Peyer's patch (tissue), 4 donors: ENCODE results near the gene NCCRP1. TPM values are rescaled to one million over a fixed set of nuclear protein-coding genes. Genes with fewer than 3 reads are reported as not detected.

Source experiments
- DNase-seq, 3 donors: peaks; one replicate each; pipeline ENCODE4 v3.0.0-alpha.2; 2017 to 2019
- H3K27ac ChIP-seq, 4 donors: fragments of 200-600 bp; sonication (generic); one replicate each; pipeline ENCODE4 v1.5.1; 2016 to 2019
- H3K27me3 ChIP-seq, 2 donors: fragments of 200-600 bp; sonication (generic); one replicate each; pipeline ENCODE4 v1.5.1; 2019
- H3K36me3 ChIP-seq, 3 donors: fragments of 200-600 bp; sonication (generic); one replicate each; pipeline ENCODE4 v1.5.1; 2016 to 2019
- H3K4me1 ChIP-seq, 4 donors: fragments of 200-600 bp; sonication (generic); one replicate each; pipeline ENCODE4 v1.5.1; 2016 to 2019
- H3K4me3 ChIP-seq, 4 donors: fragments of 200-600 bp; sonication (generic); 1 replicate in 3 of 4; 2 replicates in 1 of 4; pipeline ENCODE4 v1.5.1; 2016 to 2019; ENCODE audit warnings: mild to moderate bottlenecking in 1 of 4
- H3K9me3 ChIP-seq, 4 donors: fragments of 200-600 bp; sonication (generic); one replicate each; pipeline ENCODE4 v1.5.1; 2016 to 2019; ENCODE audit warnings: mild to moderate bottlenecking in 1 of 4
- POLR2A ChIP-seq, 2 donors: fragments of 450-650 bp; IDR thresholded peaks; one replicate each; pipeline ENCODE4 v1.5.1; 2017; ENCODE audit warnings: antibody characterized with exemption in 2 of 2, mild to moderate bottlenecking in 2 of 2, moderate library complexity in 2 of 2
- total RNA-seq, 4 donors: library from RNA; depleted of rRNA; stranded (reverse); fragments of >200 nt; gene quantifications; one replicate each; pipeline ENCODE4 v1.1.0, GENCODE V29; 2016
- TF ChIP-seq, protein P1 (sequence below), 6 experiments: fragments of 450-650 bp in 4 of 6; fragments of 200-600 bp in 2 of 6; sonication (generic) in 1 of 6; IDR thresholded peaks; one replicate each; pipeline ENCODE4 v1.5.1; 2017 to 2019; ENCODE audit warnings: antibody characterized with exemption in 6 of 6, mild to moderate bottlenecking in 3 of 6, moderate library complexity in 1 of 6

NCCRP1 gene
- total RNA-seq, 4 donors from 2014 or later: 1.1 TPM; not detected in 3

DNA sequence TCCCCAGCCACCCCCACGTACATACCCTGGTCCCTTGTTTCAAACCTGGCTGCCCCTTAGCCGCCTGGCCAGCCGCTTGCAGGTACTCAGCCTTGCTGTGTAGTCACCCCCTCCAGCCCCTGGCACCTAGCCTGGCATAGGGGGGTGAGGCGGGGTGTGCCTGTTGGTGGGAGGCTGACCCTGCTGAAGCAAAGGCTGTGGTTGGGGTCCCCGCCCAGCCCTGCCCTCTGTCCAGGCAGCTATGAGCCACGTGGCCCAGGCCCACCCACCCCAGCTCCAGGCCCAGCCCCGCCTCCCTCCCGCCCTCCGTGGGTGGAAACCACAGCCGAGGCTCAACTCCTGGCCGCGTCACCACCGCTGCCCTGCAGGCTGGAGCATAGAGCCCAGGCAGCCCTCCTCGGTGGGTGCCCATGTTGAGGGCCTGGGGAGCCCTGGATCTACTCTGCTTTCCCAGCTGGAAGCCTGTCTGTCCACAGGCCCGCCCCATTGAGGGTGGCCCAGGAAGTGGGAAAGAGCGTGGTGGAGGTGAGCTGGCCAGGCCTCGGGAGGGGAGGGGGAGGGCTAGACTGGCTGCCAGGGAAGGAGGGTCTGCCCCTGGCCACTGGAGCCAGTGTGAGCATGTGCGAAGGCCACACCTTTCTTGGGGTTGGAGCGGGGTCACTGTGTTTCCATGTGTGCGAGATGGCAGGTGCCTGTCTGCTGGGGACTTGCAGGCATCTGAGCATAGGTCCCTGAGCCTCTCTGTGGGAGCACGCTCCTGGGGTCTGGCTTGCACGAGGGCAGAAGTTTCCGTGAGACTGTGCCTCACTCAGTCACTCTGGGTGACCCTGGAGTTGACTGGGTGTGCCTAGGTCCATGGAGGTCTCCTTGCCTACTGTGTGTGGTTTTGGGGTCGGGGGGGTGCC lies 40.2 kb upstream of the NCCRP1 start:
- peaks cover 0 to 48% (median 0%) of the 10 kb centered on the region in 4 donors for H3K4me1 ChIP-seq
- no peak for TF ChIP-seq POLR2A (IDR thresholded peaks at IDR 0.05)
- TF ChIP-seq, protein P1, sequence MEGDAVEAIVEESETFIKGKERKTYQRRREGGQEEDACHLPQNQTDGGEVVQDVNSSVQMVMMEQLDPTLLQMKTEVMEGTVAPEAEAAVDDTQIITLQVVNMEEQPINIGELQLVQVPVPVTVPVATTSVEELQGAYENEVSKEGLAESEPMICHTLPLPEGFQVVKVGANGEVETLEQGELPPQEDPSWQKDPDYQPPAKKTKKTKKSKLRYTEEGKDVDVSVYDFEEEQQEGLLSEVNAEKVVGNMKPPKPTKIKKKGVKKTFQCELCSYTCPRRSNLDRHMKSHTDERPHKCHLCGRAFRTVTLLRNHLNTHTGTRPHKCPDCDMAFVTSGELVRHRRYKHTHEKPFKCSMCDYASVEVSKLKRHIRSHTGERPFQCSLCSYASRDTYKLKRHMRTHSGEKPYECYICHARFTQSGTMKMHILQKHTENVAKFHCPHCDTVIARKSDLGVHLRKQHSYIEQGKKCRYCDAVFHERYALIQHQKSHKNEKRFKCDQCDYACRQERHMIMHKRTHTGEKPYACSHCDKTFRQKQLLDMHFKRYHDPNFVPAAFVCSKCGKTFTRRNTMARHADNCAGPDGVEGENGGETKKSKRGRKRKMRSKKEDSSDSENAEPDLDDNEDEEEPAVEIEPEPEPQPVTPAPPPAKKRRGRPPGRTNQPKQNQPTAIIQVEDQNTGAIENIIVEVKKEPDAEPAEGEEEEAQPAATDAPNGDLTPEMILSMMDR (IDR thresholded peaks at IDR 0.05): no peak
- no peak overlapping the region for H3K27ac ChIP-seq
- no peak for DNase-seq
- H3K4me3 ChIP-seq: no peak overlapping the region
- no peaks in the 10 kb centered on the region for H3K9me3 ChIP-seq
- H3K36me3 ChIP-seq: no peaks in the 10 kb centered on the region
- no peaks in the 10 kb centered on the region for H3K27me3 ChIP-seq

DNA sequence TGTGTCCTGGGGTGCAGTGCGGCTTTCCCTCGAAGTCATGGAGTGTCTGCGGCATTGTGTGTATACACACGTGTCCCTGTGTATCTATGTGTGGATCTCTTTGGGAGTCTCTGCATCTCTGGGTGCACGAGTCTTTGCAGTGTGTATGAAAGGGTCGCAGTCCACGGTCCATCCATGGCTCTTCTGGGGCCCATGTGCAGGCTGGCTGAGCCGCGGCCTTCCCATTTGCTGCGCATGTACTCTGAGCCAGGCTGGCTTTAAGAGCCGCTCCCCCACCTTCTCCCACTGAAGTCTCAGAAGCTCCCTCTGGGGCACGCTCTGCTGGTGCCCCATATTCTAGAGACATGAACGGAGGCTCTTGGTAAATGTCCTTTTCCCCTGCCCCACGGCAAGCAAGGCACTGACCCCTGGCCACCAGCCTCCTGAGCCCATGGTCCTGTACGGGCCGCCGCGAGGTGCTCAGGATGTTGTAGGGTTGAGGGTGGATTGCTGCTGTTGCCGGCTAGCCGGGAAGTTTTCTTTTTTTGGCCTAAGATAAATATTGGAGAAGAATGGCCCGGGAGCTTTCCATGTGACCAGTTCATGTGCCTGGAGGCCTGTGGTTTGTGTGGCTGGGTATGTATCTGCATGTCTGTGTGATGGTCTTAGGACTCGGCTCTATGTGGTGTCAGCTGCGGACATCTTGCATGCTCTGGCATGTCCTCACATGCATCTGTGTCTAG lies 39.3 kb upstream of the NCCRP1 start:
- Histone ChIP-seq H3K27ac (no peak overlapping the region), H3K4me1 (peaks cover 0 to 48% (median 0%) of the 10 kb centered on the region in 4 donors), H3K4me3 (no peak overlapping the region), H3K36me3 (no peaks in the 10 kb centered on the region), H3K27me3 (no peaks in the 10 kb centered on the region), H3K9me3 (no peaks in the 10 kb centered on the region)
- no peak for DNase-seq
- TF ChIP-seq, protein P1 (IDR thresholded peaks at IDR 0.05): no peak
- no peak for TF ChIP-seq POLR2A (IDR thresholded peaks at IDR 0.05)

DNA sequence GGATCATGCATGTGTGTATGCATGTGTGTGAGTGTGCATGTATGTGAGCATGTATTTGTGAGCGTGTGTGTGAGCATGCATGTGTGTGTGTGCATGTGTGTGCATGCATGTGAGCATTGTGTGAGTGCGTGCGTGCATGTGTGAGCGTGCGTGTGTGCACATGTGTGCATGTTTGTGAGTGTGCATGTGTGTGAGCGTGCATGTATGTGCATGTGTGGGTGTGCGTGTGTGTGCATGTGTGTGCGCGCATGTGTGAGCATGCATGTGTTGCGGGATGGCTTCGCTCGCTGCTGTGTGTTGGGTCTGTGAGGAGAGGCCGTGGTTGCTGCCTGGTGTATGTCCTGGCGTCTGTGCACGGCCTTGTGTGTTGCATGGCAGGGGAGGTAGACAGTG lies 38.8 kb upstream of the NCCRP1 start:
- Histone ChIP-seq H3K4me1 (peaks cover 0 to 48% (median 0%) of the 10 kb centered on the region in 4 donors), H3K36me3 (no peaks in the 10 kb centered on the region), H3K27me3 (no peaks in the 10 kb centered on the region), H3K4me3 (no peak overlapping the region), H3K27ac (no peak overlapping the region), H3K9me3 (no peaks in the 10 kb centered on the region)
- no peak for TF ChIP-seq POLR2A (IDR thresholded peaks at IDR 0.05)
- TF ChIP-seq, protein P1 (IDR thresholded peaks at IDR 0.05): no peak
- DNase-seq: no peak

DNA sequence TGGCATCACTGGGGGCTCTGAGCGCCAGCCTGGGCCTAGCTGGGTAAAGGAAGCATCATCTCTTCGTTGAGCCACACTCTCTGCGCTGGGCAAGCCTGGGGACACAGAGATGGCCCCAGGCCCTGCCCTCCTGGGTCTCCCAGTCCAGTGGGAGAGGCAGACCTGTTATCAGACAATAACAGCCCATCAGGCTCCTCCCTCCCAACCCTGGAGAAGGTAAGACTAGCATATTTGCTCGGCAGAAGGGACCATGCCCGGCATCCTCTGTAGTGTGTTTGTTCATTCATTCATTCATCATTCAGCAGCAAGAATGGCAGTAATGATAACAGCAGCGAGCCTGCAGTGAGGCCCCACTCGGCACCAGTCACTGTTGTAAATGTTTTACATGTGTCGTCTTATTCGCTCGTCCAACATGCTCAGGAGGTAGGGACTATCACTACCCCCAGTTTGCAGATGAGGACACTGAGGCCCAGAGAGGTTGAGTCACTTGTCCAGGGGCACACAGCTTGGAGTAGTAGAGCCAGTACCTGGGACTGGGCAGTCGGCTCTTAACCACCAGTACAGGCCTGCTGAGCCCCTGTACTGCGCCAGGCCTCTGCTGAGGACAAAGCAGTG lies 38.0 kb upstream of the NCCRP1 start:
- Histone ChIP-seq H3K4me3 (no peak overlapping the region), H3K4me1 (peaks cover 0 to 46% (median 0%) of the 10 kb centered on the region in 4 donors), H3K27ac (no peak overlapping the region), H3K36me3 (no peaks in the 10 kb centered on the region), H3K9me3 (no peaks in the 10 kb centered on the region), H3K27me3 (no peaks in the 10 kb centered on the region)
- TF ChIP-seq, protein P1 (IDR thresholded peaks at IDR 0.05): no peak
- DNase-seq: no peak

DNA sequence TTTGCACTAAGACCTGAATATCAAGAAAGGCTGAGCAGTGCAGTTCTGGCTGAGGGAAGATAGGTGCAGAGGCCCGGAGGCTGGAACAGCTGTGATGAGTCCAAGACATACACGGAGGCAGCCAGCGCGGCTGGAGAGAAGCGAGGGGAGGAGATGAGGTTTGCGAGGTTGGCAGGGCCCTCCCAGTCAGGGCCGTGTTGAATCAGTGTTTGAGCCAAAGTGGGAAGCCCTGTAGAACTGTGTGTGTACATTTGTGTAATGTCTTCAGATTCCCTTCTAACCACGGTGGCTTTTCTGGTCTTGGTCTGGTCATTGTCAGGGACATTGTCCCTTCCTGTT lies 36.3 kb upstream of the NCCRP1 start:
- Histone ChIP-seq H3K36me3 (no peaks in the 10 kb centered on the region), H3K4me3 (no peak overlapping the region), H3K9me3 (no peaks in the 10 kb centered on the region), H3K4me1 (peaks cover 0 to 32% (median 0%) of the 10 kb centered on the region in 4 donors), H3K27ac (no peak overlapping the region), H3K27me3 (no peaks in the 10 kb centered on the region)
- no peak for TF ChIP-seq POLR2A (IDR thresholded peaks at IDR 0.05)
- TF ChIP-seq, protein P1 (IDR thresholded peaks at IDR 0.05): no peak
- DNase-seq: no peak
